SK-N-SH (cell line): ENCODE measurements around the gene ZC3H18. TPM values are rescaled to one million over a fixed set of nuclear protein-coding genes. Genes with fewer than 3 reads are reported as not detected.

Source experiments
- CTCF ChIA-PET: fragments of 300-600, 350-600 bp; formaldehyde crosslinking; extraction: SDS; loops from one replicate; lab custom pipeline; 2021; lab: Yijun Ruan, JAX
- POLR2A ChIA-PET: fragments of 350-600 bp; sonication (Branson Sonifier 250); formaldehyde crosslinking; extraction: SDS; loops from one replicate; lab custom pipeline; 2020; ENCODE audit warnings: antibody characterized with exemption, inconsistent platforms; lab: Yijun Ruan, JAX
- DNase-seq: peaks from one replicate; pipeline ENCODE4 v3.0.0; 2012
- H2AFZ ChIP-seq: fragments of 200-600 bp; sonication (generic); 2 replicates; pipeline ENCODE4 v1.8.1; 2016; ENCODE audit warnings: antibody characterized with exemption, mild to moderate bottlenecking, low read depth
- H3F3A ChIP-seq: fragments of 200-600 bp; sonication (generic); replicated peaks from 2 replicates; pipeline ENCODE3; 2016; ENCODE audit warnings: antibody characterized with exemption, mild to moderate bottlenecking; ENCODE audit not compliant: insufficient read depth
- H3K27ac ChIP-seq, 2 experiments: fragments of 200-500 bp in 1 of 2; fragments of 200-600 bp in 1 of 2; sonication (Bioruptor generic) in 1 of 2; sonication (generic), shearing (Covaris generic) in 1 of 2; 2 replicates each; pipeline versions ENCODE4 v1.5.1 to v1.6.1; 2014 to 2016; ENCODE audit warnings: low read depth in 2 of 2, inconsistent platforms in 1 of 2, low read length in 1 of 2, mild to moderate bottlenecking in 1 of 2, mixed read lengths in 1 of 2
- H3K27me3 ChIP-seq: fragments of 200-600 bp; sonication (generic), shearing (Covaris generic); 2 replicates; pipeline ENCODE4 v1.6.1; 2016; ENCODE audit warnings: mixed run types; ENCODE audit not compliant: insufficient read depth
- H3K36me3 ChIP-seq, 2 experiments: fragments of 200-500 bp in 1 of 2; fragments of 200-600 bp in 1 of 2; sonication (Bioruptor generic) in 1 of 2; sonication (generic) in 1 of 2; replicated peaks in 1 of 2; 2 replicates each; pipeline versions ENCODE3 to v1.5.1; 2014 to 2016; ENCODE audit warnings: low read length in 1 of 2, mild to moderate bottlenecking in 1 of 2; ENCODE audit not compliant: insufficient read depth in 2 of 2, control insufficient read depth in 1 of 2
- H3K4me1 ChIP-seq, 2 experiments: fragments of 200-500 bp in 1 of 2; fragments of 200-600 bp in 1 of 2; sonication (Bioruptor generic) in 1 of 2; sonication (generic), shearing (Covaris generic) in 1 of 2; 2 replicates each; pipeline versions ENCODE4 v1.5.1 to v1.6.1; 2014 to 2016; ENCODE audit warnings: low read depth in 1 of 2, low read length in 1 of 2, mixed run types in 1 of 2; ENCODE audit not compliant: insufficient read depth in 2 of 2, control insufficient read depth in 1 of 2
- H3K4me2 ChIP-seq: fragments of 200-600 bp; sonication (generic), shearing (Covaris generic); 2 replicates; pipeline ENCODE4 v1.6.1; 2017; ENCODE audit warnings: mixed run types
- H3K4me3 ChIP-seq, 2 experiments: fragments of 200-500 bp in 1 of 2; fragments of 200-600 bp in 1 of 2; sonication (Bioruptor generic) in 1 of 2; sonication (generic), shearing (Covaris generic) in 1 of 2; 2 replicates each; pipeline versions ENCODE4 v1.5.1 to v1.8.1; 2014 to 2016; ENCODE audit warnings: low read depth in 2 of 2, inconsistent platforms in 1 of 2, low read length in 1 of 2, mild to moderate bottlenecking in 1 of 2, mixed read lengths in 1 of 2, moderate library complexity in 1 of 2
- H3K79me2 ChIP-seq: fragments of 200-600 bp; sonication (generic); 2 replicates; pipeline ENCODE4 v1.8.1; 2017; ENCODE audit warnings: mild to moderate bottlenecking; ENCODE audit not compliant: insufficient read depth
- H3K9ac ChIP-seq: fragments of 200-600 bp; sonication (generic); 2 replicates; pipeline ENCODE4 v1.6.1; 2017; ENCODE audit warnings: mixed run types
- H3K9me2 ChIP-seq: fragments of 200-600 bp; sonication (generic); 2 replicates; pipeline ENCODE4 v1.6.1; 2017; ENCODE audit warnings: mixed run types
- H3K9me3 ChIP-seq: fragments of 200-600 bp; sonication (generic); 2 replicates; pipeline ENCODE4 v1.6.1; 2017; ENCODE audit warnings: mixed run types, mild to moderate bottlenecking, moderate library complexity
- H4K20me1 ChIP-seq: fragments of 200-600 bp; sonication (generic); 2 replicates; pipeline ENCODE4 v1.6.1; 2017; ENCODE audit warnings: mild to moderate bottlenecking, mixed run types; ENCODE audit not compliant: insufficient read depth
- CHD2 ChIP-seq: fragments of 150-350 bp; IDR thresholded peaks from 2 replicates; pipeline ENCODE4 v1.6.1; 2018; ENCODE audit warnings: low read length; ENCODE audit not compliant: partially characterized antibody
- CTCF ChIP-seq: fragments of 200-600 bp; sonication (generic); IDR thresholded peaks from 2 replicates; pipeline ENCODE4 v1.6.1; 2017; ENCODE audit warnings: antibody characterized with exemption, mild to moderate bottlenecking, moderate library complexity
- ELF1 ChIP-seq: IDR thresholded peaks from 2 replicates; pipeline ENCODE4 v1.4.0; 2012
- FOSL2 ChIP-seq: IDR thresholded peaks from 2 replicates; pipeline ENCODE4 v1.4.0; 2012; ENCODE audit warnings: low read depth, mild to moderate bottlenecking, moderate library complexity, borderline replicate concordance
- GATA2 ChIP-seq: sonication (generic); formaldehyde crosslinking; IDR thresholded peaks from 2 replicates; pipeline ENCODE4 v1.5.0; 2020; ENCODE audit warnings: mild to moderate bottlenecking, missing genetic modification reagents
- JUND ChIP-seq: IDR thresholded peaks from 2 replicates; pipeline ENCODE4 v1.4.0; 2012
- MAX ChIP-seq: IDR thresholded peaks from 2 replicates; pipeline ENCODE4 v1.4.0; 2012; ENCODE audit warnings: low read depth
- MEF2A ChIP-seq: IDR thresholded peaks from 2 replicates; pipeline ENCODE4 v1.4.0; 2012; ENCODE audit warnings: low read depth, borderline replicate concordance
- NFIC ChIP-seq: IDR thresholded peaks from 2 replicates; pipeline ENCODE4 v1.4.0; 2012; ENCODE audit warnings: borderline replicate concordance
- POLR2AphosphoS5 ChIP-seq: IDR thresholded peaks from 2 replicates; pipeline ENCODE4 v1.6.1; 2012; ENCODE audit warnings: low read depth, low read length
- RCOR1 ChIP-seq: fragments of 150-350 bp; IDR thresholded peaks from 2 replicates; pipeline ENCODE4 v1.6.1; 2017; ENCODE audit warnings: antibody characterized with exemption, low read length
- SIN3A ChIP-seq: IDR thresholded peaks from 2 replicates; pipeline ENCODE4 v1.6.1; 2012; ENCODE audit warnings: low read depth, mild to moderate bottlenecking, low read length, moderate library complexity, borderline replicate concordance
- TAF1 ChIP-seq: IDR thresholded peaks from 2 replicates; pipeline ENCODE4 v1.6.1; 2012; ENCODE audit warnings: low read depth, mild to moderate bottlenecking, low read length, moderate library complexity, borderline replicate concordance
- TEAD4 ChIP-seq: IDR thresholded peaks from 2 replicates; pipeline ENCODE4 v1.4.0; 2012; ENCODE audit warnings: mild to moderate bottlenecking, borderline replicate concordance; ENCODE audit not compliant: insufficient read depth
- USF1 ChIP-seq: IDR thresholded peaks from 2 replicates; pipeline ENCODE4 v1.4.0; 2012; ENCODE audit warnings: low read depth, borderline replicate concordance
- USF2 ChIP-seq: fragments of 150-350 bp; IDR thresholded peaks from 2 replicates; pipeline ENCODE4 v1.6.1; 2017; ENCODE audit warnings: antibody characterized with exemption, low read length, low read depth, borderline replicate concordance
- YY1 ChIP-seq: IDR thresholded peaks from 2 replicates; pipeline ENCODE4 v1.4.0; 2012; ENCODE audit warnings: low read depth, mild to moderate bottlenecking
- ZBTB33 ChIP-seq: IDR thresholded peaks from 2 replicates; pipeline ENCODE4 v1.4.0; 2012; ENCODE audit warnings: low read depth, borderline replicate concordance
- WGBS: methylation state at CpG from one replicate; pipeline ENCODE4 v1.1.6; 2017; ENCODE audit warnings: low lambda C conversion rate; 5-methylcytosine and 5-hydroxymethylcytosine counted together
- polyA plus RNA-seq, 3 experiments: library from polyadenylated mRNA; depleted of rRNA; stranded (reverse); fragments of >200 nt; gene quantifications; 2 replicates each; pipeline ENCODE4 v1.2.3, GENCODE V29; 2012

The ZC3H18 gene
- polyA plus RNA-seq, 1 of the 3 experiments (the other 2 are of a cell fraction): 32.7 TPM

GRCh38 chr16:88647178-88648070 lies 77.2 kb downstream of the ZC3H18 start:
- Histone ChIP-seq H3K4me1 (peaks cover 4 to 10% of the 10 kb centered on the region in 2 experiments; a peak in 2 of 4 replicates), H3K27ac (no peak overlapping the region), H3K36me3 (no peaks in the 10 kb centered on the region), H3K4me3 (no peak overlapping the region), H2AFZ (no peak overlapping the region), H3K9me2 (no peaks in the 10 kb centered on the region), H3K9me3 (no peaks in the 10 kb centered on the region), H4K20me1 (no peaks in the 10 kb centered on the region), H3K9ac (no peak overlapping the region), H3K27me3 (no peaks in the 10 kb centered on the region), H3K4me2 (no peak overlapping the region), H3F3A (no peaks in the 10 kb centered on the region), H3K79me2 (no peaks in the 10 kb centered on the region)
- ChIA-PET POLR2A (no interaction called here), CTCF (no interaction called here)
- DNase-seq: no peak
- TF ChIP-seq USF1 (no peak), ELF1 (no peak), CTCF (no peak), SIN3A (no peak), TAF1 (no peak), USF2 (no peak), GATA2 (no peak), ZBTB33 (no peak), CHD2 (no peak), TEAD4 (no peak), RCOR1 (no peak), NFIC (no peak), MAX (no peak), POLR2AphosphoS5 (no peak), JUND (no peak), YY1 (no peak), FOSL2 (no peak), MEF2A (no peak)
- 82% methylated on average over 5 of the region's 22 CpGs for WGBS
